Fibroblast of lung (primary cell): ENCODE results near the gene CTSZ. TPM values are rescaled to one million over a fixed set of nuclear protein-coding genes. Genes with fewer than 3 reads are reported as not detected.
A peak's percentile ranks its signal among the peaks of the same experiment; 100 is the strongest.

Source experiments
- DNase-seq, 2 donors: peaks; one replicate each; pipeline versions ENCODE4 v3.0.0 to v3.0.0-alpha.2; 2010; ENCODE audit warnings: low read depth in 2 of 2
- H2AFZ ChIP-seq: 2 replicates; pipeline ENCODE4 v1.5.1; 2012; ENCODE audit warnings: low read length, control low read depth, inconsistent platforms
- H3K27ac ChIP-seq: 2 replicates; pipeline ENCODE4 v1.5.1; 2011; ENCODE audit warnings: low read length, control low read depth; ENCODE audit not compliant: insufficient read depth
- H3K27me3 ChIP-seq: 2 replicates; pipeline ENCODE4 v1.5.1; 2011; ENCODE audit warnings: mild to moderate bottlenecking, low read length; ENCODE audit not compliant: control insufficient read depth, insufficient read depth
- H3K36me3 ChIP-seq: 2 replicates; pipeline ENCODE4 v1.5.1; 2011; ENCODE audit warnings: low read length; ENCODE audit not compliant: control insufficient read depth, insufficient read depth
- H3K4me1 ChIP-seq: 2 replicates; pipeline ENCODE4 v1.5.1; 2011; ENCODE audit warnings: low read length; ENCODE audit not compliant: control insufficient read depth, insufficient read depth; ENCODE audit errors: extremely low read depth
- H3K4me2 ChIP-seq: 2 replicates; pipeline ENCODE4 v1.5.1; 2011; ENCODE audit warnings: low read length, control low read depth; ENCODE audit not compliant: insufficient read depth; ENCODE audit errors: extremely low read depth
- H3K4me3 ChIP-seq, 4 experiments: fragments of 200-600 bp in 1 of 4; sonication (generic) in 1 of 4; replicated peaks in 1 of 4; 2 replicates each; pipeline ENCODE4 v1.5.1; 2011 to 2016; ENCODE audit warnings: low read length in 4 of 4, low read depth in 3 of 4, mild to moderate bottlenecking in 3 of 4, control low read depth in 2 of 4, inconsistent platforms in 1 of 4, mixed read lengths in 1 of 4; ENCODE audit not compliant: insufficient read depth in 1 of 4; ENCODE audit errors: control extremely low read depth in 1 of 4
- H3K79me2 ChIP-seq: 2 replicates; pipeline ENCODE4 v1.5.1; 2012; ENCODE audit warnings: mild to moderate bottlenecking, low read length, inconsistent platforms; ENCODE audit not compliant: control insufficient read depth, insufficient read depth
- H3K9ac ChIP-seq: 2 replicates; pipeline ENCODE4 v1.5.1; 2011; ENCODE audit warnings: mild to moderate bottlenecking, low read length, control low read depth; ENCODE audit not compliant: insufficient read depth
- H3K9me3 ChIP-seq: 2 replicates; pipeline ENCODE4 v1.5.1; 2012; ENCODE audit warnings: low read depth, low read length; ENCODE audit not compliant: control insufficient read depth, insufficient read depth
- H4K20me1 ChIP-seq: 2 replicates; pipeline ENCODE4 v1.5.1; 2011; ENCODE audit warnings: low read length; ENCODE audit not compliant: control insufficient read depth, insufficient read depth; ENCODE audit errors: extremely low read depth
- CTCF ChIP-seq, 2 donors: IDR thresholded peaks in 1 of 2; conservative IDR thresholded peaks in 1 of 2; 1 replicate in 1 of 2; 2 replicates in 1 of 2; pipeline ENCODE4 v1.5.1; 2011 to 2012; ENCODE audit warnings: low read length in 2 of 2, control low read depth in 1 of 2, inconsistent platforms in 1 of 2, low read depth in 1 of 2, mild to moderate bottlenecking in 1 of 2
- EZH2 ChIP-seq: IDR thresholded peaks from 2 replicates; pipeline ENCODE4 v1.5.1; 2012; ENCODE audit warnings: low read length, control low read depth, mild to moderate bottlenecking; ENCODE audit errors: missing control alignments
- polyA plus RNA-seq, 2 donors: library from polyadenylated mRNA; depleted of rRNA in 1 of 2; stranded (reverse) in 1 of 2; unstranded in 1 of 2; fragments of >200 nt; gene quantifications; 2 replicates each; pipeline ENCODE4 v1.2.1, GENCODE V29; 2011 to 2012; ENCODE audit warnings: missing spikeins in 1 of 2
- total RNA-seq: library from RNA; depleted of rRNA; stranded (reverse); fragments of >200 nt; gene quantifications from 2 replicates; pipeline ENCODE4 v1.2.1, GENCODE V29; 2014

CTSZ gene
- total and polyA plus RNA-seq, 2 donors (not counting 1 experiment from before 2014, with no cell fraction given): 201 to 250 TPM

- Histone ChIP-seq H3K36me3 (no peaks in the 10 kb centered on the region), H3K79me2 (no peaks in the 10 kb centered on the region), H2AFZ (no peak overlapping the region), H3K9ac (no peak overlapping the region), H3K4me3 (no peak overlapping the region), H3K27me3 (no peaks in the 10 kb centered on the region), H3K27ac (no peak overlapping the region), H4K20me1 (no peaks in the 10 kb centered on the region), H3K4me1 (peaks cover 11% of the 10 kb centered on the region), H3K9me3 (no peaks in the 10 kb centered on the region), H3K4me2 (no peak overlapping the region)
- TF ChIP-seq CTCF (conservative IDR thresholded peaks at IDR 0.05 in 1 of 2, IDR thresholded peaks at IDR 0.05 in 1 of 2; ENCODE audit: low read depth in 1 of 2, low read length in 2 of 2) (no peak), EZH2 (no peak)
- DNase-seq: no peak
Measured at GRCh38 chr20:59015411-59015810, 8.4 kb upstream of the CTSZ start.

DNA sequence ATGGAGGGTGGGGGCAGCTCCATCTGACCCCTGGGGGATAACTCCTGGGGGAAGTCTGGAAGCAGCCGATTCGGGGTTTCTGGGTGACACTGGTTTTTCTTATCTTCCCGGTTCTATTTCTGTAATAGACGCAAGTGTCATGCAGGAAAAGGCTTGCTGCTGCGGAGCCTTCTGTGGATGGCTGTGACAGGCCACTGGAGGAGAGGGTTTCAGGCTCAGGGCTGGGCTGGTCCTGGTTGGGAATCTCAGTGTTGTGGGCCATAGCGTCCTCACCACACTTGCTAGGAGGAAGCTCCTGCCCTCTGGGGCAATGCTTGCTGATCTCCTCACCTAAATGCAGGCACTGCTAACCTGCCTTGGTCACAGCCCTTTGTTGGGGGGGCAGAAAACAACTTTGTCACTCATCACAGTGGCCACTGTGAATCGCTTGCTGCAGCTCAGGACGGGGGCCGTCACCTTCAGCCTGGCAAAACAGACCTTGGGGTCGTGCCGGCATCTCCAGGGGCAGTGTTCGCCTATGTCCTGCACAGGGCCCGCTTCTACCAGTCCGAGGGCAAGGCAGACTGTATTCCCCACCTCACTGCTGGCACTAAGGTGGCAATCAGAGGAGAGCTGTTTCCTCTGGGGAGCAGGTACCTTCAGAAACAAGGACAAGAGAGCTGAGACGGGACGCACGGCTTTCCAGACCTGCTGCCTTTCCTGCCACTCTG is 7.8 kb upstream of the CTSZ start:
- TF ChIP-seq EZH2 (no peak), CTCF (conservative IDR thresholded peaks at IDR 0.05 in 1 of 2, IDR thresholded peaks at IDR 0.05 in 1 of 2; ENCODE audit: low read depth in 1 of 2, low read length in 2 of 2) (no peak)
- Histone ChIP-seq H3K4me3 (no peak overlapping the region), H3K4me2 (no peak overlapping the region), H3K36me3 (no peaks in the 10 kb centered on the region), H3K27me3 (no peaks in the 10 kb centered on the region), H3K27ac (no peak overlapping the region), H3K9me3 (no peaks in the 10 kb centered on the region), H3K79me2 (no peaks in the 10 kb centered on the region), H3K9ac (no peak overlapping the region), H3K4me1 (peaks cover 11% of the 10 kb centered on the region), H2AFZ (no peak overlapping the region), H4K20me1 (no peaks in the 10 kb centered on the region)
- DNase-seq: no peak

- peak; percentile 72 to 78 for DNase-seq
- no peaks in the 10 kb centered on the region for H4K20me1 ChIP-seq
- H3K36me3 ChIP-seq: no peaks in the 10 kb centered on the region
- H3K27ac ChIP-seq: no peak overlapping the region
- no peak overlapping the region for H3K4me3 ChIP-seq
- TF ChIP-seq EZH2: no peak
- TF ChIP-seq CTCF (conservative IDR thresholded peaks at IDR 0.05 in 1 of 2, IDR thresholded peaks at IDR 0.05 in 1 of 2; ENCODE audit: low read depth in 1 of 2, low read length in 2 of 2): no peak
- no peaks in the 10 kb centered on the region for H3K27me3 ChIP-seq
- peaks cover 11% of the 10 kb centered on the region for H3K4me1 ChIP-seq
- no peaks in the 10 kb centered on the region for H3K79me2 ChIP-seq
- H3K4me2 ChIP-seq: no peak overlapping the region
- no peak overlapping the region for H2AFZ ChIP-seq
- no peaks in the 10 kb centered on the region for H3K9me3 ChIP-seq
- H3K9ac ChIP-seq: no peak overlapping the region
Measured at GRCh38 chr20:59013959-59014608, 7.0 kb upstream of the CTSZ start.
